NAMALWA (cell line): ENCODE measurements around the gene ENTHD1.

Experiments
- DNase-seq: peaks from one replicate; pipeline ENCODE4 v3.0.0-alpha.2; 2015; ENCODE audit warnings: low spot score

ENTHD1 gene

GRCh38 chr22:39715778-39716495, 177.6 kb downstream of the ENTHD1 start:
- DNase-seq: no peak

- no peak for DNase-seq
These were observed 179.2 kb downstream of the ENTHD1 start for GRCh38 chr22:39714321-39714720.

- DNase-seq: no peak
These were observed 179.7 kb downstream of the ENTHD1 start for GRCh38 chr22:39713799-39714290.

- no peak for DNase-seq
These were observed 180.6 kb downstream of the ENTHD1 start for GRCh38 chr22:39712751-39713525.

GRCh38 chr22:39712081-39712480, 181.5 kb downstream of the ENTHD1 start:
- no peak for DNase-seq

- DNase-seq: no peak
These were observed 183.0 kb downstream of the ENTHD1 start for GRCh38 chr22:39710380-39711150.

GRCh38 chr22:39707816-39708215, 185.7 kb downstream of the ENTHD1 start:
- no peak for DNase-seq

GRCh38 chr22:39707351-39707750, 186.2 kb downstream of the ENTHD1 start:
- no peak for DNase-seq

- DNase-seq: no peak
These were observed 187.0 kb downstream of the ENTHD1 start for GRCh38 chr22:39706376-39707140.

GRCh38 chr22:39705386-39705785, 188.2 kb downstream of the ENTHD1 start:
- no peak for DNase-seq

GRCh38 chr22:39703928-39704639, 189.5 kb downstream of the ENTHD1 start:
- no peak for DNase-seq

- DNase-seq: no peak
These were observed 190.5 kb downstream of the ENTHD1 start for GRCh38 chr22:39703091-39703490.

- DNase-seq: no peak
These were observed 193.0 kb downstream of the ENTHD1 start for GRCh38 chr22:39700565-39700964.

- DNase-seq: no peak
These were observed 193.8 kb downstream of the ENTHD1 start for GRCh38 chr22:39699631-39700360.

- no peak for DNase-seq
These were observed 195.7 kb downstream of the ENTHD1 start for GRCh38 chr22:39697790-39698430.

- DNase-seq: no peak
These were observed 199.5 kb downstream of the ENTHD1 start for GRCh38 chr22:39693943-39694500.
